ENCODE measurements around the gene TM4SF1. TPM values are rescaled to one million over a fixed set of nuclear protein-coding genes. Genes with fewer than 3 reads are reported as not detected.

Gene TM4SF1
- total and polyA plus RNA-seq, 2 experiments from 2014 or later = 0.10 to 0.74 TPM

GRCh38 chr3:149374793-149375500 is 2.5 kb downstream of the TM4SF1 start:
- peaks cover 19% of the 10 kb centered on the region for H3K9me3 Mint-ChIP-seq
- Histone ChIP-seq H3K9me2 (ENCODE audit: insufficient read depth) (no peaks in the 10 kb centered on the region), H3K4me2 (no peak overlapping the region), H3K4me3 (no peak overlapping the region), H3K79me2 (replicated peaks; ENCODE audit: insufficient read depth) (no peaks in the 10 kb centered on the region), H2AFZ (no peak overlapping the region), H3K27ac (ENCODE audit: low read depth) (no peak overlapping the region), H3K4me1 (ENCODE audit: insufficient read depth) (peaks cover 28% of the 10 kb centered on the region), H3F3A (replicated peaks; ENCODE audit: low read depth) (no peaks in the 10 kb centered on the region), H3K36me3 (ENCODE audit: insufficient read depth) (no peaks in the 10 kb centered on the region), H4K20me1 (replicated peaks; ENCODE audit: insufficient read depth) (no peaks in the 10 kb centered on the region), H3K27me3 (ENCODE audit: insufficient read depth) (no peaks in the 10 kb centered on the region)
- no peak overlapping the region for H3K4me3 Mint-ChIP-seq
- ATAC-seq = no peak
- no peak overlapping the region for H3K27ac Mint-ChIP-seq
- TF ChIP-seq POLR2AphosphoS5 (IDR thresholded peaks at IDR 0.05; ENCODE audit: low read depth) (no peak), ZNF114 (CRISPR knock-in tag; IDR thresholded peaks at IDR 0.05) (no peak), JUNB (IDR thresholded peaks at IDR 0.05; ENCODE audit: unreplicated experiment) (no peak), CTCF (conservative IDR thresholded peaks at IDR 0.05; ENCODE audit: low read depth in 2 of 2) (no peak), EZH2phosphoT487 (IDR thresholded peaks at IDR 0.05; ENCODE audit: unreplicated experiment) (no peak), EZH2 (IDR thresholded peaks at IDR 0.05; ENCODE audit: low read depth, unreplicated experiment) (no peak), STAT1 (IDR thresholded peaks at IDR 0.05; ENCODE audit: unreplicated experiment) (no peak), NANOG (IDR thresholded peaks at IDR 0.05; ENCODE audit: borderline replicate concordance) (no peak), ZNF462 (CRISPR knock-in tag; IDR thresholded peaks at IDR 0.05) (no peak), REST (IDR thresholded peaks at IDR 0.05; ENCODE audit: unreplicated experiment) (no peak), ETS1 (IDR thresholded peaks at IDR 0.05) (no peak), ZNF331 (CRISPR knock-in tag; IDR thresholded peaks at IDR 0.05; ENCODE audit: low read depth) (no peak), CREB1 (CRISPR knock-in tag; IDR thresholded peaks at IDR 0.05; ENCODE audit: low read depth) (no peak)
- H3K36me3 Mint-ChIP-seq (ENCODE audit: low read depth) = peaks cover 14% of the 10 kb centered on the region
- peaks cover 2% of the 10 kb centered on the region for H3K27me3 Mint-ChIP-seq (ENCODE audit: insufficient read depth, low read depth, poor library complexity)
- peaks cover 38% of the 10 kb centered on the region for H3K4me1 Mint-ChIP-seq
- DNase-seq (ENCODE audit: low spot score) = no peak
